Motor neuron (in vitro differentiated cells): ENCODE data around the gene SDHA. TPM values are rescaled to one million over a fixed set of nuclear protein-coding genes. Genes with fewer than 3 reads are reported as not detected.
"Not testable (repeated sequence)": the region's sequence is repeated elsewhere in the genome, so short reads cannot be mapped to it uniquely, and the experiment has no call there.

Source experiments
- ATAC-seq, 8 experiments: fragments of 200-7000 bp; cut with Tn5 transposase; replicated peaks in 6 of 8; 2 replicates each; pipeline ENCODE4 v1.8.0; 2021; ENCODE audit warnings: mild to moderate bottlenecking in 8 of 8, moderate library complexity in 8 of 8
- H3K27ac ChIP-seq, 2 donors: fragments of 250-450 bp; sonication (Bioruptor Pico); 2 replicates each; pipeline ENCODE4 v1.9.0; 2021; ENCODE audit warnings: antibody characterized with exemption in 2 of 2, mild to moderate bottlenecking in 2 of 2, moderate library complexity in 1 of 2
- H3K4me1 ChIP-seq, 2 donors: fragments of 250-450 bp; sonication (Bioruptor Pico); replicated peaks in 1 of 2; 2 replicates each; pipeline ENCODE4 v1.6.1; 2021; ENCODE audit warnings: antibody characterized with exemption in 2 of 2, mild to moderate bottlenecking in 2 of 2, moderate library complexity in 1 of 2
- H3K4me3 ChIP-seq, 5 donors: fragments of 250-450 bp; sonication (Bioruptor Pico); 2 replicates each; pipeline ENCODE4 v1.9.0; 2021; ENCODE audit warnings: antibody characterized with exemption in 5 of 5, mild to moderate bottlenecking in 5 of 5, moderate library complexity in 4 of 5
- WGBS, 10 experiments: fragments of 450-650 bp; shearing (Covaris generic); methylation state at CpG; one replicate each; pipeline ENCODE4 v1.0.0; 2022; 5-methylcytosine and 5-hydroxymethylcytosine counted together
- in situ Hi-C, 9 experiments: fragments of 400-800 bp; cut with MboI; loops; one replicate each; pipeline ENCODE4 v1.15.0; 2021; ENCODE audit warnings: low sequenced_read_pairs in 9 of 9, low pct_unique_long_range_greater_than_20kb in 2 of 9; ENCODE audit not compliant: unreplicated experiment in 9 of 9
- total RNA-seq, 8 experiments: library from RNA; unstranded; fragments of 300-600 nt; gene quantifications; 2 replicates each; pipeline versions ENCODE4 v1.2.3 to v1.2.4, GENCODE V29; 2022

Gene SDHA
- total RNA-seq, 8 experiments from 2014 or later = 61.7 to 154 (median 81.6) TPM

DNA sequence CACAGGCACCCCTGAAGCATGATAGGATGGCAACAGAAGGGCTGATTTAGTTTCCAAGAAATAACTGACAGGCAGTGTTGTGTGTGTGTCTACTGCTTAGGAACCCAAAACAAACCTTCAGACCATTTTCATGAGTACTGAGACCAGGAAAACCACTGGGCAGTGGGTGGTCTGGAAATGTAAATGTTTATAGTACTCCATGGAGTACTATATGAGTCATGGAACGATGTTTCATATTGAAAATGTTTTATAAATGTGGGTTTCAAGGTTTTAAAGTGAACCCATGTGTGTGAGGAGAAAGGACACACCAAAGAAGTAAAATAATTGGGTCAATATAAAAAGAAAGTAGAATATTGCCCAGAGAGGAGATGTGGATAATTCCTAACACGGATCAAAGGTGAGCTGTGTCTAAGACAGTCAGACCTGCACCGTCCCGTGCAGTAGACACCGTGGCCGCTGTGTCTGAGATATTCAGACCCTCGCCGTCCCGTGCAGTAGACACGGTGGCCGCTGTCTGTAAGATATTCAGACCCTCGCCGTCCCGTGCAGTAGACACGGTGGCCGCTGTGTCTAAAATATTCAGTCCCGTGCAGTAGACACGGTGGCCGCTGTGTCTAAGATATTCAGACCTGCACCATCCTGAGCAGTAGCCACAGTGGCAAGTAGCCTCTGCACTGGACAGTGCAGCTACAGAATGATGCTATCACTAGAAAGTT is 48.3 kb downstream of the SDHA start:
- H3K27ac ChIP-seq, ATAC-seq, H3K4me3 ChIP-seq, in situ Hi-C loops, H3K4me1 ChIP-seq: not testable (repeated sequence)
- 58 to 100% (median 85%) methylated on average over 2 to 19 of the region's 19 CpGs; no CpG with 5 or more reads in 1 of the 10 experiments for WGBS, 10 experiments

DNA sequence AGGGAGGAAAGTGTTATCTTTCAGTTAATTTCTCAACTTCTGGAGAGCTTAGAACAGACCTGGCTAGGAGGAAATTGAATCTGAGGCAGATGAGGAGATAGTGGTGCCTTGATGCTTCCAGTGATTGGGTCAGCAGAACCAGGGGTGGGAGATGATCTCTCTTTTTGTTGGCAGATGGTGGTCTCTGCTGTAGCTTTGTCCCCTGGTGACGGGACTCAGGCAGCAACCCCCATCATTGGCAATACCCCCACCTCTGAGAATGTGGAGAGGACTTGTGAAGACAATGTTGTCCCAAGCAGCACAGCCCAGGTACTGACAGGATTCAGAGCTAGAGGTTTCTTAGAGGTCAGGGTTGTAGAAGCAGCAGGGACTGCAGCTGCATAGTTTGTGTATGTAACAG is 49.6 kb downstream of the SDHA start:
- in situ Hi-C loops = no loop called here
- Histone ChIP-seq H3K4me3 (no peak overlapping the region), H3K27ac (no peak overlapping the region), H3K4me1 (peaks cover 0 to 1% of the 10 kb centered on the region in 2 donors)
- 40 to 100% (median 83%) methylated on average over 1 of the region's 1 CpG; no CpG with 5 or more reads in 5 of the 10 experiments for WGBS, 10 experiments
- no peak for ATAC-seq

DNA sequence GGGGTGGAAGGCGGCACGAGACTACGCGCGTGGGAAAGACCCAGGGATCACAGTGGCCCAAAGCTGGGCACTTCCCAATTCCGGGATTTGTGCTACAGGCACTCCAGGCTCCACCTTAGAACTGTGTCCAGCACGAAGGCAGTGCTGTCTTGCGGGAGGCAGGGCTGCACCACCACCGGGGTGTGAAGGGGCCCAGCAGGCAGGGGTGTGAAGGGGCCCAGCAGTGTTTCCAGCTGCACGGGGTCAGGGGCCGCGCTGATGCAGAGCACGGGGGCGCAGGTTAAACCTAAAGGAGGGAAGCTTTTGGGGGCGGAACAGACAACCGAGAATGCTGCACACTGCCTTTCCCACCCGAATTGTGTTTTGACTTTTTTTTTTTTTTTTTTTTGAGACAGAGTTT is 52.2 kb downstream of the SDHA start:
- 20 to 90% (median 58%) methylated on average over 1 to 5 of the region's 17 CpGs; no CpG with 5 or more reads in 4 of the 10 experiments for WGBS, 10 experiments
- peaks cover 0 to 2% of the 10 kb centered on the region in 2 donors for H3K4me1 ChIP-seq
- no peak overlapping the region for H3K4me3 ChIP-seq
- no peak overlapping the region for H3K27ac ChIP-seq
- in situ Hi-C loops = no loop called here
- no peak for ATAC-seq

DNA sequence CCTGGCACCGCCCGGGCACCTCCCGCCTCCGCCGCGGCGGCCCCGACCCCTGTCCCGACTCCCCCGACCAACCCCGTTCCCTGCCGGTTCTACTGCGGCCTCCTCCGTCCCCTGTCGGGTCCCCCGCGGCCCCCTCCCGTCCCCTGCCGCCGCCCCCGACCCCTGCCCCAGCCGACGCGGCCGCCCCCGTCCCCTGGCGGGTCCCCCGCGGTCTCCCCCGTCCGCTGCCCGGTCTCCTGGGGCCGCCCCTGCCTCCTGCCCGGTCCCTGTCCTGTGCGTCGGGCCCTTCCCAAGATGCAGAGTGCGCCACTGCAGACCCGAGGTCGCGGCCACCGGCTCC is 53.7 kb downstream of the SDHA start:
- H3K4me1 ChIP-seq, in situ Hi-C loops: not testable (repeated sequence)
- Histone ChIP-seq H3K4me3 (peak overlapping the region; percentile 48 to 97 (median 81)), H3K27ac (peak overlapping the region; percentile 31 to 85)
- no CpG with 5 or more reads among the region's 41 CpGs for WGBS, 10 experiments
- peak in 4 of 8 experiments; percentile 0 to 4 (median 1) for ATAC-seq

DNA sequence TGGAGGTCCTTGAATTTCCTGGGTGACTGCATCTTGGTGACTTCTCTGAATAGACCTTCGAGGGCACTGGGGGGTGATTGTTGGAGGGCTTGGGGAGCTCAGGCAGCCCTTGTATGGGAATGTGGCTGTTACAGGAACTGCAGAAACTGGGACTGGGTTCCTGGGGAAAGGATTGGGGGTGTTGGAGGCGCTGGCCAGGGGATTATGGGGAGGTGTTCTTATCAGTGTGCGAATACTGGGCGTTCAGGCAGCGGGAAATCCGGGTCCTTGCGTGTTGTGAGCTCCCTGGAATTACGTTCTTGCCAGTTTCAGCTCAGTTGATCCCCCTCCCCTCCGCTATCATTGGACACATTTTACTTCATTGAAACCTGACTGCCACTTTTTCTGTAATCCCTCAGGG is 55.0 kb downstream of the SDHA start:
- ATAC-seq, H3K4me3 ChIP-seq, H3K4me1 ChIP-seq, in situ Hi-C loops, H3K27ac ChIP-seq: not testable (repeated sequence)
- no CpG with 5 or more reads among the region's 9 CpGs for WGBS, 10 experiments

DNA sequence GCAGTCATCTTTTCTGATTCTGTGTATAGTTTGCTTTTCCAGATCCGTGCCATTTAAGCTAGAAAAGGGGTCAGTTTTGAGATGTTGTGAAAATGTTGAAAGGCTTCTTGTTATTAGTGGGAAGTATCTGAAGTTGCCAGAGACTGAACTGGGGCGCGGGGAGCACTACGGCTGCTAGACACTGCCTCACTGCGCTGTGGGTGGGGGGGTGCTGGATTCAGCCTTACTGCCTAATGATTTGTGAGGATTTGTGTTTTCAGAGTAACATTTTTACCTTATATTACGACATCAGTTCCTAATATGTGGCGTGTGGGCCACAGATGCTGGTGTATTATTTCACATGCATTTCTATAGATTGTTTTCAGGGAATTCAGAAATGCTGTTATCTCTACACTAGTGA is 55.4 kb downstream of the SDHA start:
- H3K27ac ChIP-seq, ATAC-seq, in situ Hi-C loops, H3K4me1 ChIP-seq, H3K4me3 ChIP-seq: not testable (repeated sequence)
- WGBS, 10 experiments = 61 to 100% (median 71%) methylated on average over 2 to 6 of the region's 7 CpGs; no CpG with 5 or more reads in 3 of the 10 experiments

DNA sequence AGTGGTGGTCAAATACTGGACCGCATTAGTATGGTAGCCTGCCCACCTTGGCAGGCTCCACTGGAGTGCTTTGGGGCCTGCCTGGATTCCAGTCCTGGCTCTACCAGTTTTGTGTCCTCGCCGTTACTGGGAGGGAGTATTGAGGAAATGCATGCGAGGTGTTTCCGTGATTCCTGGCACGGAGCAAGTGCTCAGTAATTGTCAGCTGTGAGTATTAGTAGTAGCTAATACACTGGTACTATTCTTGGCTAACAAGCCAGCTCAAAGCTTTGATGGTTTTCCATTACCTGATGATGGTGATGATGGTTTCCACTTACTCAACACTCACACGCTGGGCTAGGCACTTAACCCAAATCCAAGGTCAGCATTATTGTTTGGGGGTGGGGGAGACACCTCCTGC is 56.2 kb downstream of the SDHA start:
- ATAC-seq, in situ Hi-C loops, H3K4me3 ChIP-seq, H3K27ac ChIP-seq, H3K4me1 ChIP-seq: not testable (repeated sequence)
- 80 to 100% (median 95%) methylated on average over 1 to 5 of the region's 7 CpGs; no CpG with 5 or more reads in 3 of the 10 experiments for WGBS, 10 experiments

DNA sequence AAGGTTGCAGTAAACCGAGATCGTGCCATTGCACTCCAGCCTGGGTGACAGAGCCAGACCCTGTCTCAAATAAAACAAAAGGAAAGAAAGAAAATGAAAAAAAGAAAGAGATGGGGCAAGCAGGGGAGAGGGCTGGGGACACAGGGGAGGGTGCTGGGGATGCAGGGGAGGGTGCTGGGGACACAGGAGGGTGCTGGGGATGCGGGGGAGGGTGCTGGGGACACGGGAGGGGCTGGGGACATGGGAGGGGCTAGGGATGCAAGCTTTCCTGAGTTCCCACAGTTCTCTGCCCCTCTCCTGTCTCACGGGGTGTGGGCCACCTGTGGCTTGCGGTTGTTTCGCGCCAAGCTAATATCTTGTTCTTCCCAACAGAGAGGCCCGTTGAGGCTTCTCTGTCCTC is 60.5 kb downstream of the SDHA start:
- in situ Hi-C loops = no loop called here
- ATAC-seq = no peak
- H3K27ac ChIP-seq = no peak overlapping the region
- no peaks in the 10 kb centered on the region for H3K4me1 ChIP-seq
- H3K4me3 ChIP-seq = no peak overlapping the region
- WGBS, 10 experiments = 100% methylated on average over 2 of the region's 9 CpGs; no CpG with 5 or more reads in 9 of the 10 experiments

DNA sequence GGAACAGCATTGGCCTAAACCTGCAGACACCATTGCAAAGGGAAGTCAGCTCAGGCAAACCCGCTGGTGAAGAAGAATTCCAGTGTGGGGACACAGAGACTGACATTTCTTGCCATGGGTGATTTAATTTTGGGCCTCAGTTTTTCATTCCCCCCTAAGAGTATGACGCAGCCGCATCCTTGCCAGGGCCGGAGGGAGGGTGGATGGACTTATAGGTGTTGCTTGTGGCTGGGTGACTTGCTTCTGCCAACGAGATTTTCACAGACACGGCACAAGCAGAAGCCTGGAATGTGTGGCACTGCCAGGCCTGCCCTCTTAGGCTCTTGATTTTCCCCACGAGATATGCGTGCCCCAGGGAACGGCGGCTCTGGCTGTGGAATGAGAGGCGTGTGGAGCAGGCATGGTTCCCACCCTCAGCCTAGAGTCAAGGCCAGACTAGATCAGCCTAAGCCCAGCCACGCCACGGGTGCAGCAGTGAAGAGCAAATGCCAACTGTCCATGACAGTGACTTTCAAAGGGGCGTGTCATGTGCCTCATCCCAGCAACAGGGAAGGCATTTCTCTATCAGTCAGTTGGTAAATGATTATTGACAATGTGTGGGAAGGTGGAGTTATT is 61.0 kb downstream of the SDHA start:
- ATAC-seq, in situ Hi-C loops, H3K4me3 ChIP-seq, H3K27ac ChIP-seq, H3K4me1 ChIP-seq: not testable (repeated sequence)
- 0 to 100% (median 71%) methylated on average over 1 to 10 of the region's 14 CpGs; no CpG with 5 or more reads in 2 of the 10 experiments for WGBS, 10 experiments

DNA sequence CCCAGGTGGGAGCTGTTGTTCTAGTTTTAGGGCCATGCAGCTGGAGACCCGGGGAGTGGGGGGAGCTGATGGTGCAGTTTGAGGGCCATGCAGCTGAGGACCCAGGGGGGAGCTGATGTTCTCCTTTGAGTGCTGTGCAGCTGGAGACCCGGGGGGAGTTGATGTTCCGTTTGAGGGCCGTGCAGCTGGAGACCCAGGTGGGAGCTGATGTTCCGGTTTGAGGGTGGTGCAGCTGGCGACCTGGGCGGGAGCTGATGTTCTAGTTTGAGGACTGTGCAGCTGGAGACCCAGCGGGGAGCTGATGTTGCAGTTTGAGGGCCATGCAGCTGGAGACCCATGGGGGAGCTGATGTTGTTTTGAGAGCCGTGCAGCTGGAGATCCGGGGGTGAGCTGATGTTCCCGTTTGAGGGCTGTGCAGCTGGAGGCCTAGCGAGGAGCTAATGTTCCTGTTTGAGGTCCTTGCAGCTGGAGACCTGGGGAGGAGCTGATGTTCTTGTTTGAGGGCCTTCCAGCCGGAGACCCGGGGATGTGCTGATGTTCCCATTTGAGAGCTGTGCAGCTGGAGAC is 68.0 kb downstream of the SDHA start:
- H3K4me1 ChIP-seq = no peaks in the 10 kb centered on the region
- no peak overlapping the region for H3K27ac ChIP-seq
- no peak for ATAC-seq
- in situ Hi-C loops = no loop called here
- H3K4me3 ChIP-seq = no peak overlapping the region
- WGBS, 10 experiments = 67 to 100% (median 95%) methylated on average over 4 to 10 of the region's 14 CpGs; no CpG with 5 or more reads in 7 of the 10 experiments

DNA sequence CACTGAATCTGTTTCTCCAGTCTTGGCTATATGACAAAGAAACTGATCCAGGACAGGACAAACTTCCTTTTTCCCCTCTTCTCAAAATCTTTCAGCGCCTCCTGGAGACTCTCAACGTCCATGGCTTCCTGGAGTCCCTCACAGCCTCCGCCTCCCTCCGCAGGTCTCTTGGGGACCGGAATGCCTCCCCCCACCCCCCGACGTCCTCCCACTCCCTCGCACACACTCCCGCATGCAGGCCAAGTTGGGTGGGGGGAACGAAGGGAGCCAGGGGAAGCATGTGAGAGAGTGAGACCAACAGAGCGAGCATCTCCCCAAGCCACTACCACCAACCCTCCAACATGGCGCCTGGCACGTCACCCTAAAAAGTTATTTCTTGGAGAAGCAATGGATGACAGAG is 72.1 kb downstream of the SDHA start:
- in situ Hi-C loops = not testable (repeated sequence)
- WGBS, 10 experiments = no CpG with 5 or more reads among the region's 13 CpGs

DNA sequence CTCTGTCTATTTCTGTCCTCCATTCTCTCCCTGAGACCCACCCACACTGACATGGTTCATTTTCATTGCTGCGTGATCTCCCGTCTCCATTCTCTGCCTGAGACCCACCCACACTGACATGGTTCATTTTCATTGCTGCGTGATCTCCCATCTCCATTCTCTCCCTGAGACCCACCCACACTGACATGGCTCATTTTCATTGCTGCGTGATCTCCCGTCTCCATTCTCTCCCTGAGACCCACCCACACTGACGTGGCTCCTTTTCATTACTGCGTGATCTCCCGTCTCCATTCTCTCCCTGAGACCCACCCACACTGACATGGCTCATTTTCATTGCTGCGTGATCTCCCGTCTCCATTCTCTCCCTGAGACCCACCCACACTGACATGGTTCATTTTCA is 73.2 kb downstream of the SDHA start:
- in situ Hi-C loops, H3K27ac ChIP-seq, ATAC-seq, H3K4me1 ChIP-seq, H3K4me3 ChIP-seq: not testable (repeated sequence)
- 90 to 100% (median 100%) methylated on average over 1 to 2 of the region's 10 CpGs; no CpG with 5 or more reads in 6 of the 10 experiments for WGBS, 10 experiments

More for the DNA sequence above, 72.1 kb downstream of the SDHA start:
- not testable (repeated sequence) for H3K4me3 ChIP-seq, ATAC-seq, H3K4me1 ChIP-seq, H3K27ac ChIP-seq

DNA sequence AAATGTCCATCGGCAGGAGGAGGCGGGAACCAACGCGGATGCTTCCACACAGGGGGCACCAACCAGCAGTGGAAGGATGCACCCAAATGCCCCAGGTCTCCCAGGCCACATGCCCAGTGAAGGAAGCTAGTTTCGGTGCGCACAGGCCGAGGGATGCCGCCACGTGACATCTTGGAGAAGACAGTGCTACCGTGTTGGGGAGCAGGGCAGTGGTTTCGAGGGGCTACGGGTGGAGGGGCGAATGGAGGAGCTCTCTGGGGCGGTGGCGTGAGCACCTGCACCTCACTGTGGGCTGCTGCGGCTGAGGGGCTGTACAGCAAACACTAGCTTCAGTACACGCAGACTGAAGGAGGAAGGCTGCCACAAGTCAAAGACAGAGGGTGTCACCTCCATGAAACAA is 76.7 kb downstream of the SDHA start:
- ATAC-seq, H3K4me3 ChIP-seq, H3K27ac ChIP-seq, in situ Hi-C loops, H3K4me1 ChIP-seq: not testable (repeated sequence)
- no CpG with 5 or more reads among the region's 17 CpGs for WGBS, 10 experiments
